A549 (cell line): ENCODE measurements around the gene MSRB3. TPM values are rescaled to one million over a fixed set of nuclear protein-coding genes. Genes with fewer than 3 reads are reported as not detected.

Experiments used
- ATAC-seq, 2 experiments: fragments of 200-7000 bp in 1 of 2; fragments of >200 bp in 1 of 2; cut with Nextera tagmentation in 1 of 2; cut with Tn5 transposase in 1 of 2; 3 replicates each; pipeline versions ENCODE4 v1.8.0 to v1.9.1; 2018 to 2020; ENCODE audit warnings: mild to moderate bottlenecking in 1 of 2, moderate library complexity in 1 of 2
- CTCF ChIA-PET: fragments of 300-600 bp; sonication (Branson Sonifier 250); formaldehyde crosslinking; extraction: SDS; loops from one replicate; lab custom pipeline; 2021; ENCODE audit warnings: antibody characterized with exemption, inconsistent platforms; lab: Yijun Ruan, JAX
- POLR2A ChIA-PET: fragments of 350-600 bp; formaldehyde crosslinking; extraction: SDS; loops from one replicate; lab custom pipeline; 2021; ENCODE audit warnings: antibody characterized with exemption, inconsistent platforms; lab: Yijun Ruan, JAX
- DNase-seq, 2 experiments: peaks; one replicate each; pipeline versions ENCODE4 v3.0.0 to v3.0.0-alpha.2; 2011 to 2016; ENCODE audit warnings: low read depth in 1 of 2, low spot score in 1 of 2
- FAIRE-seq: peaks from 2 replicates; lab custom pipeline; 2011; peaks lifted over from hg19 to GRCh38; lab: Jason Lieb, UNC
- H3K27ac ChIP-seq, 2 experiments: fragments of >200 bp; sonication (Bioruptor Twin); formaldehyde crosslinking; 3 replicates each; pipeline ENCODE4 v1.5.1; 2016 to 2017
- H3K4me1 ChIP-seq: fragments of >200 bp; sonication (Bioruptor Twin); formaldehyde crosslinking; 3 replicates; pipeline ENCODE4 v1.6.1; 2016
- H3K4me2 ChIP-seq: fragments of >200 bp; sonication (Bioruptor Twin); formaldehyde crosslinking; 3 replicates; pipeline ENCODE4 v1.6.1; 2016
- H3K4me3 ChIP-seq: fragments of >200 bp; sonication (Bioruptor Twin); formaldehyde crosslinking; 3 replicates; pipeline ENCODE4 v1.5.1; 2016
- H3K9me3 ChIP-seq: fragments of >200 bp; sonication (Bioruptor Twin); formaldehyde crosslinking; 3 replicates; pipeline ENCODE4 v1.6.1; 2016
- CBX2 ChIP-seq: fragments of 200-600 bp; sonication (generic); IDR thresholded peaks from 2 replicates; pipeline ENCODE4 v1.6.1; 2016; ENCODE audit warnings: low read depth, mild to moderate bottlenecking, borderline replicate concordance
- CBX8 ChIP-seq: fragments of 200-600 bp; sonication (generic); IDR thresholded peaks from 2 replicates; pipeline ENCODE4 v1.6.1; 2016
- CHD2 ChIP-seq: fragments of 150-350 bp; IDR thresholded peaks from 2 replicates; pipeline ENCODE4 v1.6.1; 2014; ENCODE audit warnings: low read length; ENCODE audit not compliant: partially characterized antibody
- EHF ChIP-seq: fragments of 250-450 bp; sonication (Bioruptor Pico); IDR thresholded peaks from 2 replicates; pipeline ENCODE4 v1.5.0; 2020; ENCODE audit warnings: mild to moderate bottlenecking
- EHMT2 ChIP-seq: fragments of 200-600 bp; sonication (generic); IDR thresholded peaks from 2 replicates; pipeline ENCODE4 v1.6.1; 2016; ENCODE audit warnings: antibody characterized with exemption, low read depth, mild to moderate bottlenecking, moderate library complexity
- FOSB ChIP-seq: fragments of 250-450 bp; sonication (Bioruptor Pico); IDR thresholded peaks from 2 replicates; pipeline ENCODE4 v1.5.0; 2020; ENCODE audit warnings: mild to moderate bottlenecking, moderate library complexity
- GATA3 ChIP-seq: IDR thresholded peaks from 2 replicates; pipeline ENCODE4 v1.6.1; 2012; ENCODE audit warnings: borderline replicate concordance
- HDAC2 ChIP-seq: fragments of 200-600 bp; sonication (generic); IDR thresholded peaks from 2 replicates; pipeline ENCODE4 v1.6.1; 2016
- HEYL ChIP-seq: fragments of 250-450 bp; sonication (Bioruptor Pico); IDR thresholded peaks from 2 replicates; pipeline ENCODE4 v1.8.0; 2021; ENCODE audit warnings: mild to moderate bottlenecking, moderate library complexity
- HOXA7 ChIP-seq: fragments of 250-450 bp; sonication (Bioruptor Pico); IDR thresholded peaks from 2 replicates; pipeline ENCODE4 v1.5.0; 2020; ENCODE audit warnings: mild to moderate bottlenecking, moderate library complexity
- JUNB ChIP-seq: fragments of >200 bp; sonication (Bioruptor Twin); formaldehyde crosslinking; IDR thresholded peaks from 2 replicates; pipeline ENCODE4 v1.6.1; 2016
- KDM5A ChIP-seq: fragments of 200-600 bp; sonication (generic); IDR thresholded peaks from 2 replicates; pipeline ENCODE4 v1.6.1; 2016; ENCODE audit warnings: antibody characterized with exemption, mild to moderate bottlenecking
- MAZ ChIP-seq: fragments of 150-350 bp; IDR thresholded peaks from 2 replicates; pipeline ENCODE4 v1.6.1; 2014; ENCODE audit warnings: antibody characterized with exemption, low read depth, low read length, borderline replicate concordance
- POLR2AphosphoS2 ChIP-seq: conservative IDR thresholded peaks from 2 replicates; pipeline ENCODE4 v1.6.1; 2012; ENCODE audit warnings: low read length, improper control_type of control experiment, inconsistent platforms
- RAD21 ChIP-seq, 2 experiments: fragments of >200 bp in 1 of 2; sonication (Bioruptor Twin) in 1 of 2; formaldehyde crosslinking in 1 of 2; IDR thresholded peaks in 1 of 2; conservative IDR thresholded peaks in 1 of 2; 2 replicates in 1 of 2; 3 replicates in 1 of 2; pipeline ENCODE4 v1.6.1; 2012 to 2018; ENCODE audit warnings: inconsistent platforms in 1 of 2
- RFX5 ChIP-seq: fragments of 450-650 bp; IDR thresholded peaks from 2 replicates; pipeline ENCODE4 v1.7.1; 2014; ENCODE audit warnings: antibody characterized with exemption, mild to moderate bottlenecking, moderate library complexity
- SMC3 ChIP-seq: fragments of >200 bp; sonication (Bioruptor Twin); formaldehyde crosslinking; IDR thresholded peaks from 3 replicates; pipeline ENCODE4 v1.6.1; 2018; ENCODE audit warnings: inconsistent platforms
- ZNF302 ChIP-seq: fragments of 250-450 bp; sonication (Bioruptor Pico); IDR thresholded peaks from 2 replicates; pipeline ENCODE4 v1.9.0; 2021; ENCODE audit warnings: inconsistent platforms, mild to moderate bottlenecking, moderate library complexity
- WGBS: methylation state at CpG from one replicate; pipeline ENCODE4 v1.1.6; 2017; ENCODE audit errors: missing lambda C conversion rate; 5-methylcytosine and 5-hydroxymethylcytosine counted together
- polyA plus RNA-seq, 4 experiments: library from polyadenylated mRNA; depleted of rRNA in 3 of 4; stranded (reverse); fragments of >200 nt; fragmentation: RNase III in 1 of 4; extraction: RNeasy Plus Mini Kit Qiagen cat#74134 plus additional on column Dnase treatment in 1 of 4; gene quantifications; 2 replicates in 3 of 4; 3 replicates in 1 of 4; pipeline ENCODE4 v1.2.3, GENCODE V29; 2011 to 2017
- TF ChIP-seq, protein P1 (sequence below): fragments of 250-450 bp; sonication (Bioruptor Pico); IDR thresholded peaks from 2 replicates; pipeline ENCODE4 v1.5.0; 2021; ENCODE audit warnings: mild to moderate bottlenecking, moderate library complexity, borderline replicate concordance
- TF ChIP-seq, protein P2 (sequence below): fragments of 450-650 bp; IDR thresholded peaks from 2 replicates; pipeline ENCODE4 v1.6.1; 2014; ENCODE audit warnings: antibody characterized with exemption
- TF ChIP-seq, protein P3 (sequence below): fragments of >200 bp; sonication (Bioruptor Twin); formaldehyde crosslinking; IDR thresholded peaks from 3 replicates; pipeline ENCODE4 v1.6.1; 2016
- TF ChIP-seq, protein P4 (sequence below): fragments of >200 bp; sonication (Bioruptor Twin); formaldehyde crosslinking; IDR thresholded peaks from 3 replicates; pipeline ENCODE4 v1.5.1; 2016
- TF ChIP-seq, protein P5 (sequence below): IDR thresholded peaks from 2 replicates; pipeline ENCODE4 v1.6.1; 2012; ENCODE audit warnings: low read depth, borderline replicate concordance
- TF ChIP-seq, protein P6 (sequence below): IDR thresholded peaks from 2 replicates; pipeline ENCODE4 v1.6.1; 2012
- TF ChIP-seq, protein P7 (sequence below): fragments of 150-350 bp; IDR thresholded peaks from 2 replicates; pipeline ENCODE4 v1.6.1; 2014; ENCODE audit warnings: low read depth, mild to moderate bottlenecking, low read length

Gene MSRB3
- polyA plus RNA-seq, 2 of the 4 experiments (the other 2 are of a cell fraction), result 25.2 to 46.1 TPM

DNA sequence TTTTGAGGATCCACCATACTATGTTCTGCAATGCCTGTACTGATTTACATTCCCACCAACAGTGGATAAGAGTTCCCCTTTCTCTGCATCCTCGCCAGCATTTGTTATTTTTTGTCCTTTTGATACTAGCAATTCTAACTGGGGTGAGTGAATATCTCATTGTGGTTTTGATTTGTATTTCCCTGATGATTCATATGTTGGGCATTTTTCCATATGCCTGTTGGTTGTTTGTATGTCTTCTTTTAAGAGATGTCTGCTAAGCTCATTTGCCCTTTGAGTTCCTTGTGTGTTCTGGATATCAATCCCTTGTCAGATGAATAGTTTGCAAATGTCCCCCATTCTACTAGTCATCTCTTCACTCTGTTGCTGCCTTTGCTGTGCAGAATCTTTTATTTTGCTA is 49.0 kb upstream of the MSRB3 start (continued):
- TF ChIP-seq, protein P1, sequence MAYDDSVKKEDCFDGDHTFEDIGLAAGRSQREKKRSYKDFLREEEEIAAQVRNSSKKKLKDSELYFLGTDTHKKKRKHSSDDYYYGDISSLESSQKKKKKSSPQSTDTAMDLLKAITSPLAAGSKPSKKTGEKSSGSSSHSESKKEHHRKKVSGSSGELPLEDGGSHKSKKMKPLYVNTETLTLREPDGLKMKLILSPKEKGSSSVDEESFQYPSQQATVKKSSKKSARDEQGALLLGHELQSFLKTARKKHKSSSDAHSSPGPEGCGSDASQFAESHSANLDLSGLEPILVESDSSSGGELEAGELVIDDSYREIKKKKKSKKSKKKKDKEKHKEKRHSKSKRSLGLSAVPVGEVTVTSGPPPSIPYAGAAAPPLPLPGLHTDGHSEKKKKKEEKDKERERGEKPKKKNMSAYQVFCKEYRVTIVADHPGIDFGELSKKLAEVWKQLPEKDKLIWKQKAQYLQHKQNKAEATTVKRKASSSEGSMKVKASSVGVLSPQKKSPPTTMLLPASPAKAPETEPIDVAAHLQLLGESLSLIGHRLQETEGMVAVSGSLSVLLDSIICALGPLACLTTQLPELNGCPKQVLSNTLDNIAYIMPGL, result no peak
- TF ChIP-seq CBX2 (no peak), FOSB (no peak), POLR2AphosphoS2 (no peak), CBX8 (no peak), MAZ (no peak), ZNF302 (no peak)
- TF ChIP-seq, protein P2, sequence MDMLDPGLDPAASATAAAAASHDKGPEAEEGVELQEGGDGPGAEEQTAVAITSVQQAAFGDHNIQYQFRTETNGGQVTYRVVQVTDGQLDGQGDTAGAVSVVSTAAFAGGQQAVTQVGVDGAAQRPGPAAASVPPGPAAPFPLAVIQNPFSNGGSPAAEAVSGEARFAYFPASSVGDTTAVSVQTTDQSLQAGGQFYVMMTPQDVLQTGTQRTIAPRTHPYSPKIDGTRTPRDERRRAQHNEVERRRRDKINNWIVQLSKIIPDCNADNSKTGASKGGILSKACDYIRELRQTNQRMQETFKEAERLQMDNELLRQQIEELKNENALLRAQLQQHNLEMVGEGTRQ, result no peak

DNA sequence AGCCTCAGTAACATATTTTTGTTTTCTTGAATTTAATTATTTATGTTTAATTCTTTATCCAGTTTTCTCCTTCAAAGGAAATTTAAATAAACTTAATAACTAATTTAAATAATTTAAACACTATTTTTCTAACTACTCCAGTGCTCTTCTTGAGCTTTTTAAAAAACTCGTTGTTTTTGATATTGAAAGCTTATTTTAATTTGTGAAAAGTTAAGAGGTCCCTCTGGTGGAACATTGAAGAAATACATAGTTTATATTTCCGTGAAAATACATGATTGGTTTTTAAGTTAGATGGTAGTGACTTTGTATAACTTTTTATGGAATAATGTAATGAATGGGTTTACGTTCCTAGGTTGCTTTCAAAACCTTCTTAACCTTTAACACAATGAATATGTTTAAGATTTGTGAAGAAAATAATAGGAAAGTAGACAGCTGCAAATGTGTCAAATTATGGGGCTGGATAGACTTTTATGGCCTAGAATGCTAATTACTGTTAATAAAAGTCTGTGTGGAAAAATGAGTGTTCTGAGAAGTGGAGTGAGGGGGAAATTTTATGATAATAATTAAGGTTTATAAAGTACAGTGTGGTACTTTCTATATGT is 45.9 kb upstream of the MSRB3 start:
- 0 out of 6 replicates have a peak, but pooled peaks of 1 of the 2 experiments have one; percentile 25 for ATAC-seq
- FAIRE-seq, result peak; percentile 54
- CTCF ChIA-PET, result interaction anchor here (1.0 to 3.4 kb wide), 9 partner anchors 7 to 436 kb away, joined by 3 to 16 read pairs (median 6); partner anchors contain the start of gene LEMD3
- Histone ChIP-seq H3K9me3 (peaks cover 24% of the 10 kb centered on the region), H3K27ac (no peak overlapping the region), H3K4me3 (no peak overlapping the region), H3K4me2 (peak overlapping the region; percentile 62), H3K4me1 (0 out of 3 replicates have a peak, but pooled peaks cover 3% of the 10 kb centered on the region)
- POLR2A ChIA-PET, result interaction anchor here (0.5 kb wide), 2 partner anchors 187 to 648 kb away, joined by 3 to 5 read pairs; no protein-coding TSS in a partner anchor
- 4% methylated on average over 3 of the region's 3 CpGs for WGBS
- DNase-seq, result peak; percentile 13 to 22
- peak; percentile 37 to 54; a peak in 4 of 5 replicates for TF ChIP-seq RAD21 (conservative IDR thresholded peaks at IDR 0.05 in 1 of 2, IDR thresholded peaks at IDR 0.05 in 1 of 2)
- no peak for TF ChIP-seq CBX8
- TF ChIP-seq KDM5A, result no peak
- peak; percentile 48 for TF ChIP-seq SMC3
- no peak for TF ChIP-seq GATA3
- TF ChIP-seq, protein P3, sequence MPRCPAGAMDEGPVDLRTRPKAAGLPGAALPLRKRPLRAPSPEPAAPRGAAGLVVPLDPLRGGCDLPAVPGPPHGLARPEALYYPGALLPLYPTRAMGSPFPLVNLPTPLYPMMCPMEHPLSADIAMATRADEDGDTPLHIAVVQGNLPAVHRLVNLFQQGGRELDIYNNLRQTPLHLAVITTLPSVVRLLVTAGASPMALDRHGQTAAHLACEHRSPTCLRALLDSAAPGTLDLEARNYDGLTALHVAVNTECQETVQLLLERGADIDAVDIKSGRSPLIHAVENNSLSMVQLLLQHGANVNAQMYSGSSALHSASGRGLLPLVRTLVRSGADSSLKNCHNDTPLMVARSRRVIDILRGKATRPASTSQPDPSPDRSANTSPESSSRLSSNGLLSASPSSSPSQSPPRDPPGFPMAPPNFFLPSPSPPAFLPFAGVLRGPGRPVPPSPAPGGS, result no peak
- no peak for TF ChIP-seq HEYL (CRISPR knock-in tag)
- TF ChIP-seq, protein P4, sequence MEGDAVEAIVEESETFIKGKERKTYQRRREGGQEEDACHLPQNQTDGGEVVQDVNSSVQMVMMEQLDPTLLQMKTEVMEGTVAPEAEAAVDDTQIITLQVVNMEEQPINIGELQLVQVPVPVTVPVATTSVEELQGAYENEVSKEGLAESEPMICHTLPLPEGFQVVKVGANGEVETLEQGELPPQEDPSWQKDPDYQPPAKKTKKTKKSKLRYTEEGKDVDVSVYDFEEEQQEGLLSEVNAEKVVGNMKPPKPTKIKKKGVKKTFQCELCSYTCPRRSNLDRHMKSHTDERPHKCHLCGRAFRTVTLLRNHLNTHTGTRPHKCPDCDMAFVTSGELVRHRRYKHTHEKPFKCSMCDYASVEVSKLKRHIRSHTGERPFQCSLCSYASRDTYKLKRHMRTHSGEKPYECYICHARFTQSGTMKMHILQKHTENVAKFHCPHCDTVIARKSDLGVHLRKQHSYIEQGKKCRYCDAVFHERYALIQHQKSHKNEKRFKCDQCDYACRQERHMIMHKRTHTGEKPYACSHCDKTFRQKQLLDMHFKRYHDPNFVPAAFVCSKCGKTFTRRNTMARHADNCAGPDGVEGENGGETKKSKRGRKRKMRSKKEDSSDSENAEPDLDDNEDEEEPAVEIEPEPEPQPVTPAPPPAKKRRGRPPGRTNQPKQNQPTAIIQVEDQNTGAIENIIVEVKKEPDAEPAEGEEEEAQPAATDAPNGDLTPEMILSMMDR, result peak; percentile 47; the same call in 2 of the 3 replicates
- no peak for TF ChIP-seq HOXA7 (CRISPR knock-in tag)

DNA sequence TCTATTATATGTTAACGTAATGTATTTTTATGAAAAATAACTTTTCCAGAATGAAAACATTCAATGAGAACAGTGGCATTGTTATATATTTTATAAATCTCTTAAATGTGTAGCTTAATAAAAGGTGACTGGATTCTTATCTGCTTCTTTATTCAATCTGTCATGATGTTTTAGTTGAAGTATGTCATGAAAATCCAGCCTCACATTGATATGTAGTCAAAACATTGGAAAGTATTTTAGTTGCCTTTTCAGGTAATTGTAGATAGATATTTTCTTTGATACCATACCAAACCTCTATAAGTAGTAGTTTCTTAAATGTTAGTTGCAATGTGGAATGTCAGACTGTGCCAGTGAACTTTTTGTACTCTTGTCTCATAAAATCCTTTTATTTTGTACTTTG is 41.3 kb upstream of the MSRB3 start:
- DNase-seq, result no peak
- Histone ChIP-seq H3K4me3 (no peak overlapping the region), H3K27ac (no peak overlapping the region), H3K4me2 (no peak overlapping the region), H3K9me3 (no peaks in the 10 kb centered on the region), H3K4me1 (0 out of 3 replicates have a peak, but pooled peaks cover 2% of the 10 kb centered on the region)
- WGBS, result 81% methylated on average over 1 of the region's 1 CpG
- ATAC-seq, result no peak
- ChIA-PET CTCF (no interaction called here), POLR2A (no interaction called here)
- FAIRE-seq, result no peak
- no peak for TF ChIP-seq JUNB
- no peak for TF ChIP-seq EHF (CRISPR knock-in tag)
- TF ChIP-seq RFX5, result no peak
- TF ChIP-seq, protein P5, sequence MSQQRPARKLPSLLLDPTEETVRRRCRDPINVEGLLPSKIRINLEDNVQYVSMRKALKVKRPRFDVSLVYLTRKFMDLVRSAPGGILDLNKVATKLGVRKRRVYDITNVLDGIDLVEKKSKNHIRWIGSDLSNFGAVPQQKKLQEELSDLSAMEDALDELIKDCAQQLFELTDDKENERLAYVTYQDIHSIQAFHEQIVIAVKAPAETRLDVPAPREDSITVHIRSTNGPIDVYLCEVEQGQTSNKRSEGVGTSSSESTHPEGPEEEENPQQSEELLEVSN, result no peak
- TF ChIP-seq, protein P6, sequence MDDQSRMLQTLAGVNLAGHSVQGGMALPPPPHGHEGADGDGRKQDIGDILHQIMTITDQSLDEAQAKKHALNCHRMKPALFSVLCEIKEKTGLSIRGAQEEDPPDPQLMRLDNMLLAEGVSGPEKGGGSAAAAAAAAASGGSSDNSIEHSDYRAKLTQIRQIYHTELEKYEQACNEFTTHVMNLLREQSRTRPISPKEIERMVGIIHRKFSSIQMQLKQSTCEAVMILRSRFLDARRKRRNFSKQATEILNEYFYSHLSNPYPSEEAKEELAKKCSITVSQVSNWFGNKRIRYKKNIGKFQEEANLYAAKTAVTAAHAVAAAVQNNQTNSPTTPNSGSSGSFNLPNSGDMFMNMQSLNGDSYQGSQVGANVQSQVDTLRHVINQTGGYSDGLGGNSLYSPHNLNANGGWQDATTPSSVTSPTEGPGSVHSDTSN, result no peak
- no peak for TF ChIP-seq FOSB
- no peak for TF ChIP-seq HDAC2
- TF ChIP-seq CHD2, result no peak
- TF ChIP-seq, protein P7, sequence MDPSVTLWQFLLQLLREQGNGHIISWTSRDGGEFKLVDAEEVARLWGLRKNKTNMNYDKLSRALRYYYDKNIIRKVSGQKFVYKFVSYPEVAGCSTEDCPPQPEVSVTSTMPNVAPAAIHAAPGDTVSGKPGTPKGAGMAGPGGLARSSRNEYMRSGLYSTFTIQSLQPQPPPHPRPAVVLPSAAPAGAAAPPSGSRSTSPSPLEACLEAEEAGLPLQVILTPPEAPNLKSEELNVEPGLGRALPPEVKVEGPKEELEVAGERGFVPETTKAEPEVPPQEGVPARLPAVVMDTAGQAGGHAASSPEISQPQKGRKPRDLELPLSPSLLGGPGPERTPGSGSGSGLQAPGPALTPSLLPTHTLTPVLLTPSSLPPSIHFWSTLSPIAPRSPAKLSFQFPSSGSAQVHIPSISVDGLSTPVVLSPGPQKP, result no peak
- TF ChIP-seq, protein P3, result no peak
- no peak for TF ChIP-seq ZNF302
- TF ChIP-seq EHMT2, result no peak
- TF ChIP-seq RAD21 (conservative IDR thresholded peaks at IDR 0.05 in 1 of 2, IDR thresholded peaks at IDR 0.05 in 1 of 2), result no peak
